Mucosa of gallbladder (tissue), 1 donor: ENCODE results near the gene RIPK3. TPM values are rescaled to one million over a fixed set of nuclear protein-coding genes. Genes with fewer than 3 reads are reported as not detected.
"Not testable (repeated sequence)": the region's sequence is repeated elsewhere in the genome, so short reads cannot be mapped to it uniquely, and the experiment has no call there.

Experiments used
- DNase-seq: peaks from one replicate; pipeline ENCODE4 v3.0.0-alpha.2; 2020; ENCODE audit warnings: low spot score
- total RNA-seq: library from RNA; stranded (reverse); gene quantifications from one replicate; pipeline ENCODE4 v1.2.1, GENCODE V29; 2021
- donor health status: DM: no; HTN: no; CAD: no.

RIPK3 gene
- total RNA-seq, 1 donor from 2014 or later: 56.5 TPM

GRCh38 chr14:24369907-24370687, 30.3 kb upstream of the RIPK3 start:
- DNase-seq: no peak

GRCh38 chr14:24369463-24369862, 29.7 kb upstream of the RIPK3 start:
- no peak for DNase-seq

- DNase-seq: peak; percentile 47
Observed at GRCh38 chr14:24368562-24369252, 28.9 kb upstream of the RIPK3 start.

GRCh38 chr14:24368212-24368561, 28.4 kb upstream of the RIPK3 start:
- DNase-seq: no peak

GRCh38 chr14:24367514-24368211, 27.9 kb upstream of the RIPK3 start, which contains the start of gene NFATC4:
Gene NFATC4 (plus strand): TSS chr14:24368184. CDS start chr14:24368341, 157 bp downstream.
- peak; percentile 88 for DNase-seq

- DNase-seq: peak; percentile 93
Observed at GRCh38 chr14:24366721-24367513, 27.1 kb upstream of the RIPK3 start.

GRCh38 chr14:24366413-24366720, 26.6 kb upstream of the RIPK3 start:
- DNase-seq: no peak

- DNase-seq: peak; percentile 87
Observed at GRCh38 chr14:24365600-24366412, 26.0 kb upstream of the RIPK3 start.

- DNase-seq: no peak
Observed at GRCh38 chr14:24364841-24365240, 25.1 kb upstream of the RIPK3 start.

- DNase-seq: no peak
Observed at GRCh38 chr14:24363401-24363800, 23.6 kb upstream of the RIPK3 start.

- no peak for DNase-seq
Observed at GRCh38 chr14:24362241-24362960, 22.6 kb upstream of the RIPK3 start.

- DNase-seq: no peak
Observed at GRCh38 chr14:24361326-24361725, 21.5 kb upstream of the RIPK3 start.

- no peak for DNase-seq
Observed at GRCh38 chr14:24360281-24360680, 20.5 kb upstream of the RIPK3 start.

GRCh38 chr14:24356208-24356607, 16.4 kb upstream of the RIPK3 start:
- DNase-seq: no peak

GRCh38 chr14:24355009-24355408, 15.2 kb upstream of the RIPK3 start:
- DNase-seq: no peak

- DNase-seq: not testable (repeated sequence)
Observed at GRCh38 chr14:24354482-24354825, 14.7 kb upstream of the RIPK3 start.

- DNase-seq: peak; percentile 87
Observed at GRCh38 chr14:24353559-24354481, 14.0 kb upstream of the RIPK3 start.

- no peak for DNase-seq
Observed at GRCh38 chr14:24351517-24351916, 11.7 kb upstream of the RIPK3 start.

GRCh38 chr14:24349742-24350141, 10.0 kb upstream of the RIPK3 start:
- DNase-seq: no peak
